HepG2 (cell line): Measurements from ENCODE around the gene RAD54L. TPM values are rescaled to one million over a fixed set of nuclear protein-coding genes. Genes with fewer than 3 reads are reported as not detected.

Source experiments
- ATAD3A ChIP-seq: sonication (generic); formaldehyde crosslinking; IDR thresholded peaks from 2 replicates; pipeline ENCODE4 v1.4.0; 2020; ENCODE audit warnings: missing genetic modification reagents
- KLF15 ChIP-seq: sonication (generic); formaldehyde crosslinking; IDR thresholded peaks from 2 replicates; pipeline ENCODE4 v1.8.1; 2023; ENCODE audit warnings: borderline replicate concordance, mild to moderate bottlenecking, inconsistent platforms, missing genetic modification reagents, mixed read lengths
- NFE2L1 ChIP-seq: sonication (generic); formaldehyde crosslinking; IDR thresholded peaks from 2 replicates; pipeline ENCODE4 v1.4.0; 2020; ENCODE audit warnings: missing genetic modification reagents, mild to moderate bottlenecking, borderline replicate concordance
- RFX5 ChIP-seq: IDR thresholded peaks from 2 replicates; pipeline ENCODE4 v1.6.1; 2011; ENCODE audit warnings: low read depth, low read length, improper control_type of control experiment
- ZNF556 ChIP-seq: sonication (generic); formaldehyde crosslinking; IDR thresholded peaks from 2 replicates; pipeline ENCODE4 v1.4.0; 2020; ENCODE audit warnings: mild to moderate bottlenecking, missing genetic modification reagents, borderline replicate concordance
- ZSCAN22 ChIP-seq: sonication (generic); formaldehyde crosslinking; IDR thresholded peaks from 2 replicates; pipeline ENCODE4 v1.4.0; 2020; ENCODE audit warnings: mild to moderate bottlenecking, missing genetic modification reagents
- polyA plus RNA-seq, 8 experiments: library from polyadenylated mRNA; depleted of rRNA in 3 of 8; stranded (reverse) in 7 of 8; unstranded in 1 of 8; fragments of >200 nt; fragmentation: Illumina TruSeq in 4 of 8; extraction: Trizol in 4 of 8; gene quantifications; 2 replicates each; pipeline versions ENCODE4 v1.2.1 to v1.2.3, GENCODE V29; 2011 to 2016; ENCODE audit warnings: low read depth in 4 of 8, missing spikeins in 1 of 8, mixed read lengths in 1 of 8; ENCODE audit not compliant: insufficient read depth in 1 of 8
- total RNA-seq, 5 experiments: library from RNA; depleted of rRNA; stranded (reverse); fragments of >200 nt; fragmentation: Illumina TruSeq; extraction: Trizol; gene quantifications; 2 replicates each; pipeline ENCODE4 v1.2.3, GENCODE V29; 2016; ENCODE audit warnings: low read depth in 1 of 5
- TF ChIP-seq, protein P1 (sequence below): sonication (generic); formaldehyde crosslinking; IDR thresholded peaks from 2 replicates; pipeline ENCODE4 v1.5.1; 2020; ENCODE audit warnings: missing genetic modification reagents, mild to moderate bottlenecking, borderline replicate concordance
- TF ChIP-seq, protein P2 (sequence below): sonication (generic); formaldehyde crosslinking; IDR thresholded peaks from 2 replicates; pipeline ENCODE4 v1.5.0; 2020; ENCODE audit warnings: missing genetic modification reagents
- TF ChIP-seq, protein P3 (sequence below), 2 experiments: fragments of 450-650 bp in 1 of 2; sonication (generic) in 1 of 2; formaldehyde crosslinking in 1 of 2; IDR thresholded peaks; 2 replicates each; pipeline versions ENCODE4 v1.6.1 to v1.8.0; 2016 to 2022; ENCODE audit warnings: antibody characterized with exemption in 1 of 2, mild to moderate bottlenecking in 1 of 2, missing genetic modification reagents in 1 of 2
- TF ChIP-seq, protein P4 (sequence below): sonication (generic); formaldehyde crosslinking; IDR thresholded peaks from 2 replicates; pipeline ENCODE4 v1.4.0; 2020; ENCODE audit warnings: mild to moderate bottlenecking, missing genetic modification reagents

Gene RAD54L
- total and polyA plus RNA-seq, 2 of the 13 experiments (the other 11 are each of a cell fraction or from before 2014, with no cell fraction given), result 10.2 to 30.0 TPM

DNA sequence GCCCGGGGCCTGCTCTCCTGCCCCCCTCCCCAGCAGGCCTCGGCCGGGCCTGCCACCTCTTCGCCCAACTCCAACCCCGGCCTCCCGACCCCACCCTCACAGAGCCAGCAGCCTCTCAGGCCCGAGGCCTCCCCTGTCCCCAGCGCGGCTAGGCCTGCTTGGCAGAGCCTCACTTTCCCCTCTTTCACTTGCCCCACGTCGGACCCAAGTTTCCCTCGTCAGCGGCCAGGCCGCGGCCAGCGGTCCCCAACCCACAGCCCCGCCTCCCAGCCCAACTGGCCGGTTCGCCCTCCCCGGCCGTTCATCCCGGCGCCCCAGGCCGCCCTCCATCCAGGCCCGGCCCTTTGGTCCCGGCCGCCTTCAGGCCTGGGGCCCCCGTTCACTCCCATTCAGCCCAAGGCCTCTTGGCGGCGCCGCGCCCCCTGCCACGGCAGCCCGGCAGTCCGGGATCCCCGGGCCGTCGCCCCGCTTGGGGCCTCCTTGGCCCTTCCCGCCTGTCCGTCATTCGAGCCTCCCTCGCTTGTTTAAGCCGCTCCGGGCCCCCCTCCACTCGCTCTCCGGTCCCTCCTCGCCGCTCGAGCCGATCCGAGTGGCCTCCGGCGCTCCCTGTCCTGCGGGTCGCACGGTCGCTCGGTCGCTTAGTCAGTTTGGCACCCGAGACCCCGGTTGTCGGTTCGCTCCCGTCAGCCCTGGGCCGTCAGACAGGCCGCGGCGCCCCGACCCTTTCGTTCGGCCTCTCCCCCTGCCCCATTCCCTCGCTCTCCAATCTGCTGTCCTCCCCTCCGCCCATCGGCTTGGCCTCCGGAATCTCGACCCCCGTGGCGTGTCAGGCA, 54.5 kb downstream of the RAD54L start (continued):
- TF ChIP-seq, protein P1, sequence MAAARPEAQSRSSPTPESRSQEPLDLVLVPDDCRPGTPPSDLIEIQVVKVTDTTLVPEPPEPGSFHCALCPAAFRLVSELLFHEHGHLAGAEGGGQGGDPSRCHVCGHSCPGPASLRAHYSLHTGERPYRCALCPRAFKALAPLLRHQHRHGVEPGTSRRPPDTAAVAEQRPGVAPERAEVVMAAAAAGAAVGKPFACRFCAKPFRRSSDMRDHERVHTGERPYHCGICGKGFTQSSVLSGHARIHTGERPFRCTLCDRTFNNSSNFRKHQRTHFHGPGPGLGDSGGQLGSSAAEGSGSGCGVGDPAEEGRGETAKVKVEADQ, result no peak
- TF ChIP-seq, protein P2, sequence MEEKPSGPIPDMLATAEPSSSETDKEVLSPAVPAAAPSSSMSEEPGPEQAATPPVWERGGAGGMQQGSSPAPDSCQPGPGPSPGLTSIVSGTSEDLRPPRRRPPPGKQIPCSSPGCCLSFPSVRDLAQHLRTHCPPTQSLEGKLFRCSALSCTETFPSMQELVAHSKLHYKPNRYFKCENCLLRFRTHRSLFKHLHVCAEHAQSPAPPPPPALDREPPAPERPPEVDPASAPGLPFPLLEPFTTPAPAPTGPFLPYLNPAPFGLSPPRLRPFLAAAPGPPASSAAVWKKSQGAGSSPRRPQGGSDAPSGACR (CRISPR knock-in tag), result peak; percentile 12; the same call in 1 of the 2 replicates
- TF ChIP-seq, protein P3, sequence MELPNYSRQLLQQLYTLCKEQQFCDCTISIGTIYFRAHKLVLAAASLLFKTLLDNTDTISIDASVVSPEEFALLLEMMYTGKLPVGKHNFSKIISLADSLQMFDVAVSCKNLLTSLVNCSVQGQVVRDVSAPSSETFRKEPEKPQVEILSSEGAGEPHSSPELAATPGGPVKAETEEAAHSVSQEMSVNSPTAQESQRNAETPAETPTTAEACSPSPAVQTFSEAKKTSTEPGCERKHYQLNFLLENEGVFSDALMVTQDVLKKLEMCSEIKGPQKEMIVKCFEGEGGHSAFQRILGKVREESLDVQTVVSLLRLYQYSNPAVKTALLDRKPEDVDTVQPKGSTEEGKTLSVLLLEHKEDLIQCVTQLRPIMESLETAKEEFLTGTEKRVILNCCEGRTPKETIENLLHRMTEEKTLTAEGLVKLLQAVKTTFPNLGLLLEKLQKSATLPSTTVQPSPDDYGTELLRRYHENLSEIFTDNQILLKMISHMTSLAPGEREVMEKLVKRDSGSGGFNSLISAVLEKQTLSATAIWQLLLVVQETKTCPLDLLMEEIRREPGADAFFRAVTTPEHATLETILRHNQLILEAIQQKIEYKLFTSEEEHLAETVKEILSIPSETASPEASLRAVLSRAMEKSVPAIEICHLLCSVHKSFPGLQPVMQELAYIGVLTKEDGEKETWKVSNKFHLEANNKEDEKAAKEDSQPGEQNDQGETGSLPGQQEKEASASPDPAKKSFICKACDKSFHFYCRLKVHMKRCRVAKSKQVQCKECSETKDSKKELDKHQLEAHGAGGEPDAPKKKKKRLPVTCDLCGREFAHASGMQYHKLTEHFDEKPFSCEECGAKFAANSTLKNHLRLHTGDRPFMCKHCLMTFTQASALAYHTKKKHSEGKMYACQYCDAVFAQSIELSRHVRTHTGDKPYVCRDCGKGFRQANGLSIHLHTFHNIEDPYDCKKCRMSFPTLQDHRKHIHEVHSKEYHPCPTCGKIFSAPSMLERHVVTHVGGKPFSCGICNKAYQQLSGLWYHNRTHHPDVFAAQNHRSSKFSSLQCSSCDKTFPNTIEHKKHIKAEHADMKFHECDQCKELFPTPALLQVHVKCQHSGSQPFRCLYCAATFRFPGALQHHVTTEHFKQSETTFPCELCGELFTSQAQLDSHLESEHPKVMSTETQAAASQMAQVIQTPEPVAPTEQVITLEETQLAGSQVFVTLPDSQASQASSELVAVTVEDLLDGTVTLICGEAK (IDR thresholded peaks at IDR 0.05), result no peak
- TF ChIP-seq, protein P3 (CRISPR knock-in tag; IDR thresholded peaks at IDR 0.05), result peak; percentile 24; the same call in 1 of the 2 replicates
- TF ChIP-seq NFE2L1 (CRISPR knock-in tag) (no peak), KLF15 (peak; percentile 69; the same call in 1 of the 2 replicates), ZSCAN22 (0 out of 2 replicates have a peak, but pooled peaks have one; percentile 58), RFX5 (no peak), ZNF556 (CRISPR knock-in tag) (no peak), ATAD3A (CRISPR knock-in tag) (no peak)
- TF ChIP-seq, protein P4, sequence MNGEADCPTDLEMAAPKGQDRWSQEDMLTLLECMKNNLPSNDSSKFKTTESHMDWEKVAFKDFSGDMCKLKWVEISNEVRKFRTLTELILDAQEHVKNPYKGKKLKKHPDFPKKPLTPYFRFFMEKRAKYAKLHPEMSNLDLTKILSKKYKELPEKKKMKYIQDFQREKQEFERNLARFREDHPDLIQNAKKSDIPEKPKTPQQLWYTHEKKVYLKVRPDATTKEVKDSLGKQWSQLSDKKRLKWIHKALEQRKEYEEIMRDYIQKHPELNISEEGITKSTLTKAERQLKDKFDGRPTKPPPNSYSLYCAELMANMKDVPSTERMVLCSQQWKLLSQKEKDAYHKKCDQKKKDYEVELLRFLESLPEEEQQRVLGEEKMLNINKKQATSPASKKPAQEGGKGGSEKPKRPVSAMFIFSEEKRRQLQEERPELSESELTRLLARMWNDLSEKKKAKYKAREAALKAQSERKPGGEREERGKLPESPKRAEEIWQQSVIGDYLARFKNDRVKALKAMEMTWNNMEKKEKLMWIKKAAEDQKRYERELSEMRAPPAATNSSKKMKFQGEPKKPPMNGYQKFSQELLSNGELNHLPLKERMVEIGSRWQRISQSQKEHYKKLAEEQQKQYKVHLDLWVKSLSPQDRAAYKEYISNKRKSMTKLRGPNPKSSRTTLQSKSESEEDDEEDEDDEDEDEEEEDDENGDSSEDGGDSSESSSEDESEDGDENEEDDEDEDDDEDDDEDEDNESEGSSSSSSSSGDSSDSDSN (CRISPR knock-in tag), result peak; percentile 97
